HG02588 (cell line): ENCODE results near the gene VGLL4.

Experiments
- ATAC-seq: cut with Tn5 transposase; IDR thresholded peaks from one replicate; pipeline ENCODE4 v1.9.1; 2021; ENCODE audit warnings: mild to moderate bottlenecking, moderate library complexity; ENCODE audit not compliant: unreplicated experiment

Gene VGLL4

GRCh38 chr3:11631820-11632219 is 11.9 kb downstream of the VGLL4 start:
- no peak for ATAC-seq

- ATAC-seq: no peak
Observed at GRCh38 chr3:11629716-11630115, 14.0 kb downstream of the VGLL4 start.

GRCh38 chr3:11627612-11628011 is 16.1 kb downstream of the VGLL4 start:
- ATAC-seq: no peak

GRCh38 chr3:11626084-11626463 is 17.6 kb downstream of the VGLL4 start:
- ATAC-seq: peak; percentile 68

GRCh38 chr3:11625376-11626083 is 18.2 kb downstream of the VGLL4 start:
- no peak for ATAC-seq

- no peak for ATAC-seq
Observed at GRCh38 chr3:11624704-11625375, 18.9 kb downstream of the VGLL4 start.

- ATAC-seq: no peak
Observed at GRCh38 chr3:11624161-11624560, 19.6 kb downstream of the VGLL4 start.

- no peak for ATAC-seq
Observed at GRCh38 chr3:11622586-11623550, 20.8 kb downstream of the VGLL4 start.

GRCh38 chr3:11621077-11621476 is 22.6 kb downstream of the VGLL4 start:
- ATAC-seq: no peak

- ATAC-seq: no peak
Observed at GRCh38 chr3:11619946-11620652, 23.6 kb downstream of the VGLL4 start.

GRCh38 chr3:11619461-11619860 is 24.3 kb downstream of the VGLL4 start:
- no peak for ATAC-seq

- no peak for ATAC-seq
Observed at GRCh38 chr3:11618904-11619303, 24.8 kb downstream of the VGLL4 start.

GRCh38 chr3:11616551-11616950 is 27.2 kb downstream of the VGLL4 start:
- no peak for ATAC-seq

- ATAC-seq: no peak
Observed at GRCh38 chr3:11613851-11614487, 29.7 kb downstream of the VGLL4 start.

- ATAC-seq: no peak
Observed at GRCh38 chr3:11613319-11613718, 30.4 kb downstream of the VGLL4 start.

GRCh38 chr3:11612515-11613188 is 31.1 kb downstream of the VGLL4 start:
- no peak for ATAC-seq

- ATAC-seq: no peak
Observed at GRCh38 chr3:11611341-11611799, 32.3 kb downstream of the VGLL4 start.

GRCh38 chr3:11610700-11611275 is 32.9 kb downstream of the VGLL4 start:
- ATAC-seq: no peak

GRCh38 chr3:11610044-11610671 is 33.6 kb downstream of the VGLL4 start:
- no peak for ATAC-seq
